ENCODE measurements around the gene RNF115. TPM values are rescaled to one million over a fixed set of nuclear protein-coding genes. Genes with fewer than 3 reads are reported as not detected.

Gene RNF115
- total and polyA plus RNA-seq, 2 donors (not counting 3 experiments of a cell fraction or from before 2014, with no cell fraction given), result 7.6 to 17.3 TPM

GRCh38 chr1:145714524-145715111 is 109.3 kb downstream of the RNF115 start:
- CTCF ChIA-PET, result interaction anchor here (1.0 to 1.3 kb wide), 2 partner anchors 10 to 37 kb away, joined by 3 read pairs; no protein-coding TSS in a partner anchor
- Histone ChIP-seq H3K4me1 (ENCODE audit: control insufficient read depth, extremely low read depth, insufficient read depth, low read length) (no peaks in the 10 kb centered on the region), H3K4me2 (ENCODE audit: insufficient read depth, low read length) (no peak overlapping the region), H3K27me3 (ENCODE audit: control insufficient read depth in 2 of 2, insufficient read depth in 2 of 2, low read length in 2 of 2) (peaks cover 0 to 2% of the 10 kb centered on the region in 2 experiments), H3K27ac (ENCODE audit: insufficient read depth, low read depth, low read length) (no peak overlapping the region), H3K9me1 (replicated peaks; ENCODE audit: control insufficient read depth, extremely low read depth, insufficient read depth, low read length) (no peaks in the 10 kb centered on the region), H3K4me3 (replicated peaks in 1 of 3; ENCODE audit: insufficient read depth in 1 of 3, low read depth in 1 of 3, low read length in 3 of 3) (no peak overlapping the region), H3K79me2 (ENCODE audit: control insufficient read depth, insufficient read depth, low read length) (no peaks in the 10 kb centered on the region), H3K9ac (replicated peaks; ENCODE audit: extremely low read depth, insufficient read depth, low read length) (no peak overlapping the region), H2AFZ (ENCODE audit: low read depth, low read length) (no peak overlapping the region), H3K9me3 (replicated peaks; ENCODE audit: control insufficient read depth, insufficient read depth, low read length) (no peaks in the 10 kb centered on the region), H4K20me1 (replicated peaks; ENCODE audit: control insufficient read depth, extremely low read depth, insufficient read depth, low read length) (no peaks in the 10 kb centered on the region), H3K36me3 (ENCODE audit: control insufficient read depth in 2 of 2, extremely low read depth in 1 of 2, insufficient read depth in 2 of 2, low read length in 2 of 2) (no peaks in the 10 kb centered on the region)
- FAIRE-seq (no peak), DNase-seq (ENCODE audit: low read depth, low spot score) (no peak)
- POLR2A ChIA-PET, result no interaction called here
- intact Hi-C loops (cut with micrococcal nuclease), result loop anchor here (2.0 kb wide), 1 partner anchor 18 kb away; no protein-coding TSS in a partner anchor
- TF ChIP-seq POLR2AphosphoS5 (IDR thresholded peaks at IDR 0.05; ENCODE audit: insufficient read depth, low read depth, low read length) (no peak), EZH2 (IDR thresholded peaks at IDR 0.05; ENCODE audit: borderline replicate concordance, low read depth, low read length, severe bottlenecking) (no peak), POLR2A (IDR thresholded peaks at IDR 0.05; ENCODE audit: low read depth, low read length) (no peak), MYC (IDR thresholded peaks at IDR 0.05; ENCODE audit: low read depth, low read length) (no peak), MAX (IDR thresholded peaks at IDR 0.05; ENCODE audit: insufficient read depth, insufficient read length) (no peak), JUN (IDR thresholded peaks at IDR 0.05; ENCODE audit: borderline replicate concordance, insufficient read depth, insufficient read length, low read depth) (no peak), GATA2 (IDR thresholded peaks at IDR 0.05; ENCODE audit: insufficient read depth, insufficient read length, low read depth, low read length) (no peak), CTCF (IDR thresholded peaks at IDR 0.05; ENCODE audit: extremely low read depth in 1 of 2, insufficient read depth in 1 of 2, low read depth in 1 of 2, low read length in 2 of 2) (no peak), FOS (IDR thresholded peaks at IDR 0.05; ENCODE audit: borderline replicate concordance, insufficient read depth, low read length) (no peak)
- BruUV-seq (replicated peaks), result no TSS peak
- dilution Hi-C loops (cut with MboI; ENCODE audit: extremely low pct_ligation_motif_present, low sequenced_read_pairs), result no loop called here
